Hepatocyte (in vitro differentiated cells): ENCODE measurements around the gene BORCS6. TPM values are rescaled to one million over a fixed set of nuclear protein-coding genes. Genes with fewer than 3 reads are reported as not detected.
"Not testable (repeated sequence)": the region's sequence is repeated elsewhere in the genome, so short reads cannot be mapped to it uniquely, and the experiment has no call there.

Source experiments
- DNase-seq: peaks from one replicate; pipeline ENCODE4 v3.0.0-alpha.2; 2016; ENCODE audit warnings: low spot score
- H2AFZ ChIP-seq: fragments of 200-600 bp; sonication (generic); 2 replicates; pipeline ENCODE4 v1.6.0; 2016; ENCODE audit warnings: antibody characterized with exemption, mild to moderate bottlenecking
- H3K27ac ChIP-seq: fragments of 200-600 bp; sonication (generic); 2 replicates; pipeline ENCODE4 v1.5.1; 2016; ENCODE audit warnings: mild to moderate bottlenecking
- H3K27me3 ChIP-seq: fragments of 200-600 bp; sonication (generic); 2 replicates; pipeline ENCODE4 v1.6.1; 2016
- H3K36me3 ChIP-seq: fragments of 200-600 bp; sonication (generic); replicated peaks from 2 replicates; pipeline ENCODE4 v1.5.1; 2016; ENCODE audit warnings: low read depth; ENCODE audit not compliant: insufficient read depth
- H3K4me1 ChIP-seq: fragments of 200-600 bp; sonication (generic); 2 replicates; pipeline ENCODE4 v1.5.1; 2016; ENCODE audit warnings: mild to moderate bottlenecking, moderate library complexity; ENCODE audit not compliant: insufficient read depth
- H3K4me2 ChIP-seq: fragments of 200-600 bp; sonication (generic); 2 replicates; pipeline ENCODE4 v1.6.0; 2016
- H3K4me3 ChIP-seq: fragments of 200-600 bp; sonication (generic); 2 replicates; pipeline ENCODE4 v1.5.1; 2016; ENCODE audit warnings: mild to moderate bottlenecking
- H3K79me2 ChIP-seq: fragments of 200-600 bp; sonication (generic); 2 replicates; pipeline ENCODE4 v1.6.0; 2017; ENCODE audit warnings: mild to moderate bottlenecking
- H3K9me2 ChIP-seq: fragments of 200-600 bp; sonication (generic); replicated peaks from 2 replicates; pipeline ENCODE4 v1.6.0; 2017; ENCODE audit warnings: mild to moderate bottlenecking; ENCODE audit not compliant: insufficient read depth
- H3K9me3 ChIP-seq: fragments of 200-600 bp; sonication (generic); 2 replicates; pipeline ENCODE4 v1.5.1; 2016; ENCODE audit warnings: low read depth, mild to moderate bottlenecking
- H4K20me1 ChIP-seq: fragments of 200-600 bp; sonication (generic); 2 replicates; pipeline ENCODE4 v1.6.0; 2016; ENCODE audit warnings: mild to moderate bottlenecking; ENCODE audit not compliant: insufficient read depth, poor library complexity, severe bottlenecking
- CTCF ChIP-seq: fragments of 200-600 bp; sonication (generic); IDR thresholded peaks from 2 replicates; pipeline ENCODE4 v1.5.1; 2016; ENCODE audit warnings: antibody characterized with exemption, mild to moderate bottlenecking; ENCODE audit not compliant: poor library complexity
- EZH2 ChIP-seq: fragments of 200-600 bp; sonication (generic); IDR thresholded peaks from 2 replicates; pipeline ENCODE4 v1.6.1; 2016; ENCODE audit warnings: antibody characterized with exemption, mild to moderate bottlenecking, borderline replicate concordance
- EZH2phosphoT487 ChIP-seq: fragments of 200-600 bp; sonication (generic); IDR thresholded peaks from one replicate; pipeline ENCODE4 v1.6.1; 2018; ENCODE audit warnings: antibody characterized with exemption, mild to moderate bottlenecking, low read depth, moderate library complexity; ENCODE audit not compliant: unreplicated experiment, severe bottlenecking
- WGBS: methylation state at CpG from one replicate; pipeline ENCODE4 v1.1.6; 2016; ENCODE audit warnings: low lambda C conversion rate; ENCODE audit errors: missing lambda C conversion rate; 5-methylcytosine and 5-hydroxymethylcytosine counted together
- polyA plus RNA-seq: library from polyadenylated mRNA; unstranded; fragments of >200 nt; fragmentation: Nextera tagmentation; extraction: Ambion mirVana; gene quantifications from 2 replicates; pipeline ENCODE4 v1.2.1, GENCODE V29; 2016
- total RNA-seq: library from RNA; depleted of rRNA; stranded (reverse); fragments of >200 nt; gene quantifications from 2 replicates; pipeline ENCODE4 v1.2.3, GENCODE V29; 2014

BORCS6 gene
- total and polyA plus RNA-seq, 2 experiments from 2014 or later: 9.4 to 10.2 TPM

GRCh38 chr17:8222380-8222629 is 32.3 kb upstream of the BORCS6 start:
- Histone ChIP-seq H3K27ac (peak overlapping the region; percentile 96), H2AFZ (no peak overlapping the region), H3K27me3 (no peaks in the 10 kb centered on the region), H3K4me3 (peak overlapping the region; percentile 61), H3K9me3 (no peaks in the 10 kb centered on the region), H3K36me3 (no peaks in the 10 kb centered on the region), H3K79me2 (no peaks in the 10 kb centered on the region), H3K9me2 (no peaks in the 10 kb centered on the region), H3K4me2 (peak overlapping the region; percentile 86), H3K4me1 (peaks cover 10% of the 10 kb centered on the region), H4K20me1 (no peaks in the 10 kb centered on the region)
- TF ChIP-seq EZH2phosphoT487 (no peak), EZH2 (no peak), CTCF (no peak)
- WGBS: 3% methylated on average over 9 of the region's 9 CpGs
- no peak for DNase-seq

- peak; percentile 93 for DNase-seq
- Histone ChIP-seq H3K36me3 (no peaks in the 10 kb centered on the region), H4K20me1 (no peaks in the 10 kb centered on the region), H3K4me2 (peak overlapping the region; percentile 86), H3K4me1 (peaks cover 6% of the 10 kb centered on the region), H3K9me3 (no peaks in the 10 kb centered on the region), H3K79me2 (no peaks in the 10 kb centered on the region), H2AFZ (peak overlapping the region; percentile 73), H3K4me3 (peak overlapping the region; percentile 65), H3K9me2 (no peaks in the 10 kb centered on the region), H3K27ac (peak overlapping the region; percentile 96), H3K27me3 (no peaks in the 10 kb centered on the region)
- TF ChIP-seq CTCF: no peak
- TF ChIP-seq EZH2: no peak
- no peak for TF ChIP-seq EZH2phosphoT487
- under 1% methylated on average over 40 of the region's 40 CpGs for WGBS
Observed at GRCh38 chr17:8221663-8222379, 31.8 kb upstream of the BORCS6 start.

- WGBS: under 1% methylated on average over 45 of the region's 45 CpGs
- TF ChIP-seq EZH2phosphoT487: no peak
- TF ChIP-seq EZH2: no peak
- TF ChIP-seq CTCF: no peak
- Histone ChIP-seq H3K4me2 (peak overlapping the region; percentile 86), H2AFZ (peak overlapping the region; percentile 73), H3K4me1 (peaks cover 6% of the 10 kb centered on the region), H3K4me3 (peak overlapping the region; percentile 65), H3K79me2 (no peaks in the 10 kb centered on the region), H3K9me3 (no peaks in the 10 kb centered on the region), H3K27me3 (no peaks in the 10 kb centered on the region), H3K36me3 (no peaks in the 10 kb centered on the region), H3K27ac (peak overlapping the region; percentile 96), H3K9me2 (no peaks in the 10 kb centered on the region), H4K20me1 (no peaks in the 10 kb centered on the region)
- peak; percentile 95 for DNase-seq
Observed at GRCh38 chr17:8220783-8221662, 31.0 kb upstream of the BORCS6 start.

GRCh38 chr17:8214000-8214399 is 24.0 kb upstream of the BORCS6 start:
- H3K9me2 ChIP-seq, H3K4me1 ChIP-seq, H3K79me2 ChIP-seq, H2AFZ ChIP-seq, H3K36me3 ChIP-seq, H3K27ac ChIP-seq, H3K27me3 ChIP-seq, H3K9me3 ChIP-seq, H3K4me2 ChIP-seq, H3K4me3 ChIP-seq, DNase-seq, H4K20me1 ChIP-seq: not testable (repeated sequence)
- 88% methylated on average over 15 of the region's 15 CpGs for WGBS
